Neural cell (in vitro differentiated cells): ENCODE measurements around the gene HOXC6.

Experiments
- POLR2AphosphoS5 ChIP-seq: IDR thresholded peaks from 2 replicates; pipeline ENCODE4 v1.6.1; 2012
- RAD21 ChIP-seq: fragments of 450-650 bp; conservative IDR thresholded peaks from 2 replicates; pipeline ENCODE4 v1.6.1; 2014; ENCODE audit warnings: antibody characterized with exemption, mild to moderate bottlenecking, moderate library complexity
- TAF1 ChIP-seq: IDR thresholded peaks from 2 replicates; pipeline ENCODE4 v1.6.1; 2012; ENCODE audit warnings: low read depth

- no peak for TF ChIP-seq TAF1
- no peak for TF ChIP-seq RAD21
- no peak for TF ChIP-seq POLR2AphosphoS5
Measured at GRCh38 chr12:54020591-54021405, 7.4 kb upstream of the HOXC6 start.
